Left colon (tissue), 2 donors: Measurements from ENCODE around the gene CABP4. TPM values are rescaled to one million over a fixed set of nuclear protein-coding genes. Genes with fewer than 3 reads are reported as not detected.

Experiments used
- ATAC-seq: fragments of 200-7000 bp; cut with Tn5 transposase; one replicate; pipeline ENCODE4 v1.9.1; 2020; ENCODE audit warnings: mild to moderate bottlenecking, moderate library complexity
- DNase-seq, 2 donors: peaks; one replicate each; pipeline ENCODE4 v3.0.0-alpha.2; 2020
- intact Hi-C, 2 donors: fragments of 100-400 bp; cut with DNase I in 1 of 2; cut with micrococcal nuclease in 1 of 2; formaldehyde crosslinking; loops; one replicate each; pipeline versions ENCODE4 v1.11.2 to v1.14.0; 2022; cut with DNase I, micrococcal nuclease
- total RNA-seq, 2 donors: library from RNA; stranded (reverse); fragmentation: NEBNext Ultra II Directional; extraction: Animal tissue kit (Norgen Biotek cat#: 25700); gene quantifications; one replicate each; pipeline ENCODE4 v1.2.1, GENCODE V29; 2021
- donor health status: DM: no; HTN: no; CAD: no.
- donor health status: DM: yes; HTN: yes; CAD: no.

CABP4 gene
- total RNA-seq, 2 donors from 2014 or later = 1.1 to 2.0 TPM

DNA sequence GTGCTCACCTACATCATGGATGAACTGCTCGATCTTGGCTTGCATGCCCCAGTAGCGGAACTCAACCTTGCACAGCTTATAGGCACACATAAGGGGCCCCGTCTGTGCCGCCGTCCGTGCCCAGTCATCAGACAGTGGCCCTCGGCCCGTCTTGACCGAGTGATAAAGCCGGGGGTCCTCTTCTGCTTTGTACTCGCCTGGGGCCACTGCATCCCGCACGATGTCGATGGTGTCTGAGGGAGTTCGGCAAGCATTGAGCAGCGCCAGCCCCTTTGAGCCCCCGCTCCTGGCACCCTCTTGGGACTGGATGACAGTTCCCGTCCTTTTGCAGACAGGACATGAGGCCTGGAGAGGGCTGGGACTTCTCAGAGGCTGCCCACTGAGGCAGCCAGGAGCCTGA lies 46.7 kb downstream of the CABP4 start:
- DNase-seq (no peak), ATAC-seq (no peak)
- intact Hi-C loops = loop anchor here in 1 of 2 donors (10.0 kb wide), 1 partner anchor 107 kb away; the partner anchor contains the start of gene RAD9A

- intact Hi-C loops = loop anchor here in 1 of 2 donors (10.0 kb wide), 1 partner anchor 108 kb away; the partner anchor contains the start of gene RAD9A
- DNase-seq = no peak
- no peak for ATAC-seq
These were observed 47.3 kb downstream of the CABP4 start for GRCh38 chr11:67502328-67502979.

- ATAC-seq (no peak), DNase-seq (no peak)
- intact Hi-C loops = loop anchor here in 1 of 2 donors (10.0 kb wide), 1 partner anchor 109 kb away; the partner anchor contains the start of gene RAD9A
These were observed 48.2 kb downstream of the CABP4 start for GRCh38 chr11:67503119-67504004.

DNA sequence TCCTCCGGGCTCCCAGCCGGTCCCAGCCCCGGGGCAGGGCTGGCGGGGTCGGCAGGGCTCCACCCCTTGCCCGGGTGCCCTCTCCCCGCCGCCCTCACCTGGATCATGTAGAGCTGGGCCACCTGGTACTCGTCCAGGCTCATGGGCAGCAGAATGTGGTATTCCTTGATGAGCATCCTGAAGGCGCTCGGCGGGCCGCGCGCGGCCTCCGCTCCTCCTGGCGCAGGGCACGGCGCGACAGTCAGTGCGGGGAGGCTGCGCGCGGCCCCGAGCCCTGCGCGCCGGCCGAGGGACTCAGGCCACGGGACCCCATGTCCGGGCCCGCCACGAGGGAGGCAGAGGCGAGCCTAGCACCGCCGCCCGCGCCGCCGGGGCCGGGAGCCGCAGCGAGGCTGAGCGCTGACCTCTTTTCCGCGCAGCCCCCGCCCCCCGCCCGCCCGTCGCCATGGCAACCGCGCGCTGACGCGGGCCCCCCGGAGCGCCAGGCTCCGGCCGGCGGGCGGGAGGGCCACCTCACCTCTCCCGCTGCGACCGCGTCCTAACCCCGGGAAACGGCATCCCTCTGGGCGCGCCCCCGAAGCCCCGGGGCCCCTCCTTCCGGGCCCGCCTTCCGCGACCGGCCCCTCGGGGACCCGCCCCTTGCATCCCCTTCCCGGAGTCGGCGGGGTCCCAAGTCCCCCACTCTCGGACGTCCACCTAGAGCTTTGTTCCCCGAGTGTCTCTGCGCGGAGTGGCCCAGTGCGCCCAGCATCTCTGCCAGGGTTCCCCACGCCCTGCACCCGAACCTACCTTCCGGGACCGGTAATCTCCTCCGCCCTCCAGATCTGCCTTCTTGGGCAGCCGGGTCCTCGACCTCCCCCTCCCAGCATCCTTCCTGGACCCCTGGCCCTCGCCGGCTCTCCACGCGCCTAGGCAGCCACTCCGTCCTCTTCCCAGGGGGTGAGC lies 49.1 kb downstream of the CABP4 start:
- intact Hi-C loops = loop anchor here in 1 of 2 donors (10.0 kb wide), 1 partner anchor 109 kb away; the partner anchor contains the start of gene RAD9A
- DNase-seq (peak in 1 of 2 donors; percentile 53), ATAC-seq (no peak)

DNA sequence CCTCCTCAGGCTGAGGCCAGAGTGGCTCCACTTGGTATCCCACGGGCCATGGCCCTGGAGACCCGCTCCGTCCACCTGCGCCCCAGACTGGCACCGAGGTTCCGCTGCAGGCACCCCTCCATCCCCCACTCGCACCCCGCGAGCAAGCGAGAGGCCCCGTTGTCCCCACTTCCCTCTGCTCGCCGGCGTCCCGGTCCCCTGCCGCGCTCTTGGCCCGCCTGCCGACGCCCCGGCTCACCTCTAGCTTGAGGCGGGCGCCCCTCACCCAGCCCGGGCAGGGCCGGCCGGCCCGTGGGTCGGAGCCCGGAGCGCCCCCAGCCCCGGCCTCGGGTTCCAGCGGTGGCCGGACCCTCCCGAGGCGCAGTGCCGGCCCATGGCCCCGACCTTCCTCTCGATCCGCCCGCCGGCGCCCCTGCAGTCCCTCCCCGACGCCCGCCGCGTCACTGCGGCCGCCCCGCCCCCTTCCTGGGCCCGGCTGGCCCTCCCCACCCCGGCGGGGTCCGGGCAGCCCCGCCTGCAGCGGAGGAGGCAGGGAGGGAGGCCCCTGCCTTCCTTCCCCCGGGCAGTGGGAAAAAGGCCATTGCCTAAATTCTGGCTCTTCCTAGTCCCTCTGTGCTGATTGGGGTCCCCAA lies 49.9 kb downstream of the CABP4 start, which contains the start of gene PITPNM1:
Gene PITPNM1 (minus strand): TSS at position 414 of the 632 bp plus-strand sequence. CDS start 1,183 bp downstream, outside the sequence.
- intact Hi-C loops = loop anchor here in 1 of 2 donors (10.0 kb wide), 1 partner anchor 110 kb away; the partner anchor contains the start of gene RAD9A
- ATAC-seq (peak; percentile 45), DNase-seq (peak; percentile 73 to 87)

DNA sequence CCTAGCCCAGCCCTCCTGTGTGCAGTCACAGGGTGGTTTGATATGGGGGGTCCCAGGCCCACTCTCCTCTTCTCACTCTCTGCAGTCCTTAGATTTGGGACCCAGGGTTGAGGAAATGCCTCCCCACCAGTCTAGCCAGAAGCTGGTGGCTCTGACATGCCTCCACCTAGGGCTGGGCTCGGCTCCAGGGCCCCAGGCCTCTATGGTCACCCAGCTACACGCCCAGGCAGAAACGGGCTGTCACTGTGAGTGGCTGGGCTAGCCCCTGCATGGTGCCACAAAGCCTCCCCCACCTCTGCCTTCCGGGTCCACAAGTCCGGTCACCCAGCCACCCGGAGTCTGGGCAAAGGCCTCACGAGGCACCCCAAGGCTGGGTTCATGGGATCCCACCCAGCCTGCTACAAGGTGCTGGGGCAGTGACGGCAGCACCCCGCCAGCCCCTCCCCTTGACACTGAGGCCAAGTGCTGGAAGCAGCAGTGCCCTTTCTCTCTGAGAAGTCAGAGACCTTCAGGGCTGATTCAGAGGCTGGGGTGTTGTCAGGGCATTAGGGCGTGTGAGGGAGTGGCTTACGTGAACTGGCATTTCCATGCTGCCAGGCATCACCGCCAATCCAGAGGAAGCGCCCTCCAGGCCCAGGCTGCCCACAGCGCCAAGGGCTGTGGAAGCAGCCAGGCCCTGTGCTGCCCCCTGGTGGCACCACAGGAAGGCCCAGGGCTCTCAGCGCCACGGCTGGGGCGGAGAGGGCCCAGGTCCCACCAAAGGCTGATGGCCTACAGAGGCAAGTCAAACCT lies 50.6 kb downstream of the CABP4 start:
- ATAC-seq = peak; percentile 55
- intact Hi-C loops = loop anchor here in 1 of 2 donors (10.0 kb wide), 1 partner anchor 111 kb away; the partner anchor contains the start of gene RAD9A
- DNase-seq = peak; percentile 94 to 97

GRCh38 chr11:67506426-67507051 lies 51.4 kb downstream of the CABP4 start:
- intact Hi-C loops = loop anchor here in 1 of 2 donors (10.0 kb wide), 1 partner anchor 112 kb away; the partner anchor contains the start of gene RAD9A
- ATAC-seq (no peak), DNase-seq (peak in 1 of 2 donors; percentile 66)

GRCh38 chr11:67507242-67507863 lies 52.2 kb downstream of the CABP4 start:
- DNase-seq (peak in 1 of 2 donors; percentile 90), ATAC-seq (peak; percentile 34)
- intact Hi-C loops = loop anchor here in 1 of 2 donors (10.0 kb wide), 1 partner anchor 113 kb away; the partner anchor contains the start of gene RAD9A

GRCh38 chr11:67507864-67508485 lies 52.8 kb downstream of the CABP4 start, which contains the start of gene CDK2AP2:
Gene CDK2AP2, minus strand, starts transcription at chr11:67508162. Its CDS starts 80 bp downstream, at chr11:67508082.
- DNase-seq = peak; percentile 99 to 100
- peak; percentile 63 for ATAC-seq
- intact Hi-C loops = loop anchor here in 1 of 2 donors (10.0 kb wide), 1 partner anchor 113 kb away; the partner anchor contains the start of gene RAD9A

GRCh38 chr11:67508486-67509121 lies 53.5 kb downstream of the CABP4 start:
- intact Hi-C loops = loop anchor here in 1 of 2 donors (10.0 kb wide), 1 partner anchor 114 kb away; the partner anchor contains the start of gene RAD9A
- ATAC-seq (peak; percentile 38), DNase-seq (peak; percentile 97 to 100)

DNA sequence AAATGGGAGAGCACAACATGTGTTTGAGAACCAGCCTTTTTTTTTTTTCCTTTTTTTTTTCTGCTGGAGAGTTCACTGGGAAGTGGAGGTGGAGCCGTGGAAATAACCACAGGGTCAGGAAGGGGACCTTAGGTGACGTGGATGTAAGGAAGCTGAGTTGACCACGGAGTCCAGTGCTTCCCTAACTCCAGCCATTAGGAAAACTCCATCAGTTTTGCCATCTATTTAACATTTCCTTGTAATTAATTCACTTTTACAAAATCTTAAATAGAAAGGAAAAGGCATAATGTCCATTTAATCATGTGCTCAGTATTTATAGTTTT lies 54.8 kb downstream of the CABP4 start:
- no peak for ATAC-seq
- DNase-seq = no peak
- intact Hi-C loops = no loop called here
